Measurements from ENCODE around the gene SLC43A2.
"Not testable (repeated sequence)": the region's sequence is repeated elsewhere in the genome, so short reads cannot be mapped to it uniquely, and the experiment has no call there.

The SLC43A2 gene

GRCh38 chr17:1539811-1540210 is 88.8 kb downstream of the SLC43A2 start:
- DNase-seq (ENCODE audit: low spot score) = no peak

GRCh38 chr17:1535737-1536136 is 92.9 kb downstream of the SLC43A2 start:
- DNase-seq (ENCODE audit: low spot score) = no peak

DNA sequence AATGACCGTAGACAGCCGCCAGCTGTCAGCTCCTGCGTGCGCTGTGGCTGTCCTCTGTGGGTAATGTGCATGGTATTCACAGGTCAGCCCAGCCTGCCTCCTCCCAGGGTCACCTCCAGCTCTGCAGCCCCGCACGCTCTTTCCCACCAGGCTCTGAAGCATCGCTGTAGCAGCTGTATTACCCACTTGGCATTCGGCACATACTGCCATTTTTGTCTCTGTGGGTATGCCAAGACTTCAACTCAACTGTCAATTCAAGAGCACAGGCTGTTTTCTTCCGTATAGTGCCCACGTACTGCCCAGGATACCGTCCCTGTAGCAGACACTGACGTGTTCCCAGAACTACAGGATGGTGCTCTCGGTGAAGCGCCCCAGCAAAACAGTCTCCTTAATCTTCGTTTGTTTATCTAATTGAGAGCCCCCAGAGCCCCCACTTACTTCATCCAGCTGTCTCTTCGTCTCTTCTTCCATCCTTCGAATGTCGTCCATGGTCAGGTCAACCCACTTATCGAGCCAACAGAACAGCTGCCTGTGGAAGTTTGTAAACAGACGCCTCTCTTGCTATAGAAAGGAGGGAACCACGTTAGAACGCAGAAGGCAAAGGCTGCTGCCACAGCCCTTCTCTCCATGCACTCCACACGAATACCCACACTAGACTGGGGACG is 94.8 kb downstream of the SLC43A2 start:
- no peak for DNase-seq (ENCODE audit: low spot score)

DNA sequence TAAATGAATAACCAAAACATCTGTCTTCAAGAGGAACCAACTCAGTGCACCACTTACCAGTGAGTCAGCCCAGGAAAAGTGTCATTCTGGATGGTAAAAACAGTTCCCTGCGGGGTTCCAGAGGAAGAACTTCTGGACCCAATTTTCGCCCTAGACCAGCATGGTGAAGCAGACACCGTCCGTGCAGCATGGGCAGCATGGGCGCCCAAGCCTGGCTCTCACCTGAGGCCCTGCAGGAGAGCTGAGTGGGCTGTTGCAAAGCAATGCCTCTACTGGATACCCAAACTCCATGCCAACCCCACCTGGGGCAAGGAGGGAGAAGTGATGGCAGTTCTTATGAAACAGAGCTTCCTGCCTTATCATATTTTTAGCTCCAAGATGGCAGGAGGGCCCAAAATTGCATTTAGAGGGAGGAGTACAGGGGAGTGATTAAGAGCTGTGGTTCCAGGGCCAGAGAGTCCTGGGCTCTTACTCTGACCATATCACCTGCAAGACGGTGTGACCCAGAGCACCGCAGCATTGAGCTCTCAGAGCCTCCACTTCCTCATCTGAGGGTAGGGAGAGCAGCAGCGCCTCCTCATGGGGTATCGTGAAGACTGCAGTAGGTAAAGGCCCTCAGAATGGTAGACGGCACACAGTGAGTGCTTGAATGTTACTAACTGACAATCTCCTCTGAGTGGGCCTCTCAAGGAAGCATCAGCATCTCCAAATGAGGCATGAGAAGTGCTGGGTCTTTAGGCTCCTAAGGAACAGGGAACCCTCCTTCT is 95.6 kb downstream of the SLC43A2 start:
- peak; percentile 32 for DNase-seq (ENCODE audit: low spot score)

- DNase-seq (ENCODE audit: low spot score) = no peak
Observed at GRCh38 chr17:1529863-1530262, 98.8 kb downstream of the SLC43A2 start.

DNA sequence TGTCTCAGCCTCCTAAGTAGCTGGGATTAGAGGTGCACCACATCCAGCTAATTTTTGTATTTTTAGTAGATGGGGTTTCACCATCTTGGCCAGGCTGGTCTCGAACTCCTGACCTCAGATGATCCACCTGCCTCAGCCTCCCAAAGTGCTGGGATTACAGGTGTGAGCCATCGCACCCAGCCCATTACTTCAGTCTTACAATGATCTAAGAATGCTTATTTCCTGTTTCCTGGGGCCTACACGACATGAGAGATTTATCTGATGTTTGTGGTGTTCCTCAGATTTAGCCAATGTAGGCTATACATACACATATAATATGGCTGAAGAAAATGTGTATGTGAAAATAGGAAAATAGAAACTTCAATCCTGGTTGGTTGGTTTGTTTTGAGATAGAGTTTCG is 101.8 kb downstream of the SLC43A2 start:
- DNase-seq (ENCODE audit: low spot score) = not testable (repeated sequence)

DNA sequence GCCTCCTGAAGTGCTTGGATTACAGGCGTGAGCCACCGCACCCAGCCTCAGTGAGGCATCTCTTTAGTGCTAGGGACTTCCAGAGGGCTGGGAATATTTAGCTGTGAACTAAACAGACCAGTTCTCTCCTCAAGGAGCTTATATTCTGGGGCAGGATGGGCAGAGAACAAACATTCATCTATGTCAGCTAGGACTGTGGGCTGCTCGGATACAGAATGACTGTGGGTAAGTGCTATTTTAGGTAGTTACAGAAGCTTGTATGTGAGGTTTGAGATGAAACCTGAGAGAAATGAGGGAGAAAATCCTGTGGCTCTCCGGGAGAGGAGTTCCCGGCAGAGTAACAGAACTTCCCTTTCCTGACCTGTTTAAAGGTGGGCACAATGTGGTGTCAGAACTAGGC is 106.0 kb downstream of the SLC43A2 start:
- DNase-seq (ENCODE audit: low spot score) = no peak

DNA sequence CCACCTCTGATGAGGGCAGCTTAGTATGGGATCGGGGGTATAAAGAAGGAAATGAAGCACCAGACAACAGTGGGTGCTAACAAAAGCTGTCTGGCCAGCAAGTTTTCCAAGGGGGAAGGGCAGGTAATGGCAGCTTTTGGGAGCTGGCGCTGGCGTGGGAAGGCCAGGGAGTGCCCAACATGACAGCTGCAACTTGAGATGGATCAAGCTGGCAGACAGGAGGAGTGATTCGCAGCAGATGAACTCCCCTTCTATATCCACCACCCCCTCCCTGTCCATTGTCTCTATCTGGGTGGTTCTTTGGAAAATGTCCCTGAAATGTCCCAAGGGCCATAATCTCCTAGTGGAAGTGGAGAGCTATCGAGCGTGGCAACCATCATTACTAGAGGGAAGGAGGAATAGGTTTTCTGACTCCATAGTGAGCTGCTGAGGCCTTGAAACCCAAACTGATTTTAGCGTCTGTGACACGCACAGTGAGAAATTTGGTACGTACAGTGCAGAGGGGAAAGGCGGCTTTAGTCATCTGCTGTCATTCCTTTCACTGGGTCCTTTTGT is 107.5 kb downstream of the SLC43A2 start:
- no peak for DNase-seq (ENCODE audit: low spot score)

DNA sequence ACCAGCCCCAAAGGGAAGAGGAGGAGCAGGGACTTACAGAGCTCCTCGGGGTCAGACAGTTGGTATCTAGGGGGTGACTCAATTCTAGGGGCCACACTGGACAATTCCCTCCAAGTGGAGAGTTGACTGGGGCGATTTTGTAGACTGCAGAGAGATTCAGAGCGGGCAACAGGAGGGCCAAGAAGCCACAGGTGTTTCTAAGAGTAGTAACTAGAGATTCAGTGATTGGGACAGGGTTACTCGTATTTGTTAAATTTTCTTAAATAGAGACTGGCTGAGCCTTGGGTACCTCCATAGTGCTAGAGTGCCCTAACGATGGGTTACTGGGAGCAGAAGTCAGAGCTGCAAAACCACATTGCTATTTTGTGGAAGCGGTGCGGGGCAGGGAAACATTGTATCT is 109.0 kb downstream of the SLC43A2 start:
- no peak for DNase-seq (ENCODE audit: low spot score)

Small RNA genes within 50 kb of the gene (small RNA-seq; reads per million reads assigned to genes)
- 0 reads per million in 2 experiments for gene RN7SL105P

Measured in SK-N-DZ (cell line).